Fibroblast of lung (primary cell): ENCODE results near the gene BMERB1. TPM values are rescaled to one million over a fixed set of nuclear protein-coding genes. Genes with fewer than 3 reads are reported as not detected.

ENCODE experiments used
- DNase-seq, 2 donors: peaks; one replicate each; pipeline versions ENCODE4 v3.0.0 to v3.0.0-alpha.2; 2010; ENCODE audit warnings: low read depth in 2 of 2
- H2AFZ ChIP-seq: 2 replicates; pipeline ENCODE4 v1.5.1; 2012; ENCODE audit warnings: low read length, control low read depth, inconsistent platforms
- H3K27ac ChIP-seq: 2 replicates; pipeline ENCODE4 v1.5.1; 2011; ENCODE audit warnings: low read length, control low read depth; ENCODE audit not compliant: insufficient read depth
- H3K27me3 ChIP-seq: 2 replicates; pipeline ENCODE4 v1.5.1; 2011; ENCODE audit warnings: mild to moderate bottlenecking, low read length; ENCODE audit not compliant: control insufficient read depth, insufficient read depth
- H3K36me3 ChIP-seq: 2 replicates; pipeline ENCODE4 v1.5.1; 2011; ENCODE audit warnings: low read length; ENCODE audit not compliant: control insufficient read depth, insufficient read depth
- H3K4me1 ChIP-seq: 2 replicates; pipeline ENCODE4 v1.5.1; 2011; ENCODE audit warnings: low read length; ENCODE audit not compliant: control insufficient read depth, insufficient read depth; ENCODE audit errors: extremely low read depth
- H3K4me2 ChIP-seq: 2 replicates; pipeline ENCODE4 v1.5.1; 2011; ENCODE audit warnings: low read length, control low read depth; ENCODE audit not compliant: insufficient read depth; ENCODE audit errors: extremely low read depth
- H3K4me3 ChIP-seq, 4 experiments: fragments of 200-600 bp in 1 of 4; sonication (generic) in 1 of 4; replicated peaks in 1 of 4; 2 replicates each; pipeline ENCODE4 v1.5.1; 2011 to 2016; ENCODE audit warnings: low read length in 4 of 4, low read depth in 3 of 4, mild to moderate bottlenecking in 3 of 4, control low read depth in 2 of 4, inconsistent platforms in 1 of 4, mixed read lengths in 1 of 4; ENCODE audit not compliant: insufficient read depth in 1 of 4; ENCODE audit errors: control extremely low read depth in 1 of 4
- H3K79me2 ChIP-seq: 2 replicates; pipeline ENCODE4 v1.5.1; 2012; ENCODE audit warnings: mild to moderate bottlenecking, low read length, inconsistent platforms; ENCODE audit not compliant: control insufficient read depth, insufficient read depth
- H3K9ac ChIP-seq: 2 replicates; pipeline ENCODE4 v1.5.1; 2011; ENCODE audit warnings: mild to moderate bottlenecking, low read length, control low read depth; ENCODE audit not compliant: insufficient read depth
- H3K9me3 ChIP-seq: 2 replicates; pipeline ENCODE4 v1.5.1; 2012; ENCODE audit warnings: low read depth, low read length; ENCODE audit not compliant: control insufficient read depth, insufficient read depth
- H4K20me1 ChIP-seq: 2 replicates; pipeline ENCODE4 v1.5.1; 2011; ENCODE audit warnings: low read length; ENCODE audit not compliant: control insufficient read depth, insufficient read depth; ENCODE audit errors: extremely low read depth
- CTCF ChIP-seq, 2 donors: IDR thresholded peaks in 1 of 2; conservative IDR thresholded peaks in 1 of 2; 1 replicate in 1 of 2; 2 replicates in 1 of 2; pipeline ENCODE4 v1.5.1; 2011 to 2012; ENCODE audit warnings: low read length in 2 of 2, control low read depth in 1 of 2, inconsistent platforms in 1 of 2, low read depth in 1 of 2, mild to moderate bottlenecking in 1 of 2
- EZH2 ChIP-seq: IDR thresholded peaks from 2 replicates; pipeline ENCODE4 v1.5.1; 2012; ENCODE audit warnings: low read length, control low read depth, mild to moderate bottlenecking; ENCODE audit errors: missing control alignments
- polyA plus RNA-seq, 2 donors: library from polyadenylated mRNA; depleted of rRNA in 1 of 2; stranded (reverse) in 1 of 2; unstranded in 1 of 2; fragments of >200 nt; gene quantifications; 2 replicates each; pipeline ENCODE4 v1.2.1, GENCODE V29; 2011 to 2012; ENCODE audit warnings: missing spikeins in 1 of 2
- total RNA-seq: library from RNA; depleted of rRNA; stranded (reverse); fragments of >200 nt; gene quantifications from 2 replicates; pipeline ENCODE4 v1.2.1, GENCODE V29; 2014

Gene BMERB1
- total and polyA plus RNA-seq, 2 donors (not counting 1 experiment from before 2014, with no cell fraction given): 39.1 to 46.0 TPM

GRCh38 chr16:15483857-15484256, 49.5 kb downstream of the BMERB1 start:
- Histone ChIP-seq H3K4me2 (no peak overlapping the region), H3K9ac (no peak overlapping the region), H2AFZ (no peak overlapping the region), H3K36me3 (no peaks in the 10 kb centered on the region), H4K20me1 (no peaks in the 10 kb centered on the region), H3K4me1 (peaks cover 4% of the 10 kb centered on the region), H3K27me3 (no peaks in the 10 kb centered on the region), H3K79me2 (no peaks in the 10 kb centered on the region), H3K9me3 (no peaks in the 10 kb centered on the region), H3K27ac (no peak overlapping the region), H3K4me3 (no peak overlapping the region)
- no peak for DNase-seq
- TF ChIP-seq EZH2: no peak
- TF ChIP-seq CTCF (conservative IDR thresholded peaks at IDR 0.05 in 1 of 2, IDR thresholded peaks at IDR 0.05 in 1 of 2; ENCODE audit: low read depth in 1 of 2, low read length in 2 of 2): no peak

GRCh38 chr16:15484662-15485061, 50.3 kb downstream of the BMERB1 start:
- no peaks in the 10 kb centered on the region for H3K36me3 ChIP-seq
- no peak overlapping the region for H3K27ac ChIP-seq
- H3K4me1 ChIP-seq: peaks cover 9% of the 10 kb centered on the region
- H2AFZ ChIP-seq: no peak overlapping the region
- no peak overlapping the region for H3K9ac ChIP-seq
- no peaks in the 10 kb centered on the region for H4K20me1 ChIP-seq
- DNase-seq: peak; percentile 69 to 70
- H3K4me2 ChIP-seq: no peak overlapping the region
- H3K27me3 ChIP-seq: no peaks in the 10 kb centered on the region
- H3K9me3 ChIP-seq: no peaks in the 10 kb centered on the region
- H3K4me3 ChIP-seq: no peak overlapping the region
- TF ChIP-seq EZH2: no peak
- TF ChIP-seq CTCF (conservative IDR thresholded peaks at IDR 0.05 in 1 of 2, IDR thresholded peaks at IDR 0.05 in 1 of 2; ENCODE audit: low read depth in 1 of 2, low read length in 2 of 2): no peak
- H3K79me2 ChIP-seq: no peaks in the 10 kb centered on the region

- no peak overlapping the region for H2AFZ ChIP-seq
- no peaks in the 10 kb centered on the region for H3K36me3 ChIP-seq
- no peak overlapping the region for H3K27ac ChIP-seq
- H3K9me3 ChIP-seq: no peaks in the 10 kb centered on the region
- H3K27me3 ChIP-seq: no peaks in the 10 kb centered on the region
- H4K20me1 ChIP-seq: no peaks in the 10 kb centered on the region
- H3K4me2 ChIP-seq: no peak overlapping the region
- no peak for TF ChIP-seq EZH2
- no peak for TF ChIP-seq CTCF (conservative IDR thresholded peaks at IDR 0.05 in 1 of 2, IDR thresholded peaks at IDR 0.05 in 1 of 2; ENCODE audit: low read depth in 1 of 2, low read length in 2 of 2)
- no peak overlapping the region for H3K9ac ChIP-seq
- peaks cover 13% of the 10 kb centered on the region for H3K4me1 ChIP-seq
- H3K79me2 ChIP-seq: no peaks in the 10 kb centered on the region
- no peak for DNase-seq
- no peak overlapping the region for H3K4me3 ChIP-seq
Measured at GRCh38 chr16:15485175-15485574, 50.8 kb downstream of the BMERB1 start.
